NCI-H2227 (cell line): Measurements from ENCODE around the gene MNAT1.
"Not testable (repeated sequence)": the region's sequence is repeated elsewhere in the genome, so short reads cannot be mapped to it uniquely, and the experiment has no call there.

Source experiments
- DNase-seq: peaks from one replicate; lab custom pipeline; 2025; ENCODE audit not compliant: unreplicated experiment; lab: John Stamatoyannopoulos, UW

Gene MNAT1

GRCh38 chr14:60800409-60800808, 65.8 kb downstream of the MNAT1 start:
- DNase-seq: no peak

GRCh38 chr14:60803871-60804270, 69.3 kb downstream of the MNAT1 start:
- DNase-seq: no peak

- DNase-seq: no peak
Measured at GRCh38 chr14:60805841-60806430, 71.4 kb downstream of the MNAT1 start.

GRCh38 chr14:60807247-60807646, 72.7 kb downstream of the MNAT1 start:
- no peak for DNase-seq

GRCh38 chr14:60807971-60808370, 73.4 kb downstream of the MNAT1 start:
- no peak for DNase-seq

- no peak for DNase-seq
Measured at GRCh38 chr14:60812987-60813386, 78.4 kb downstream of the MNAT1 start.

- DNase-seq: no peak
Measured at GRCh38 chr14:60815371-60815770, 80.8 kb downstream of the MNAT1 start.

GRCh38 chr14:60817113-60817512, 82.6 kb downstream of the MNAT1 start:
- no peak for DNase-seq

GRCh38 chr14:60819575-60819974, 85.0 kb downstream of the MNAT1 start:
- DNase-seq: no peak

- DNase-seq: no peak
Measured at GRCh38 chr14:60838601-60839000, 104.0 kb downstream of the MNAT1 start.

GRCh38 chr14:60839057-60839456, 104.5 kb downstream of the MNAT1 start:
- DNase-seq: no peak

- DNase-seq: no peak
Measured at GRCh38 chr14:60839657-60840056, 105.1 kb downstream of the MNAT1 start.

GRCh38 chr14:60840313-60840712, 105.8 kb downstream of the MNAT1 start:
- no peak for DNase-seq

GRCh38 chr14:60845523-60845922, 111.0 kb downstream of the MNAT1 start:
- DNase-seq: no peak

GRCh38 chr14:60848066-60848465, 113.5 kb downstream of the MNAT1 start:
- DNase-seq: no peak

GRCh38 chr14:60851692-60852091, 117.1 kb downstream of the MNAT1 start:
- not testable (repeated sequence) for DNase-seq

GRCh38 chr14:60856111-60856510, 121.5 kb downstream of the MNAT1 start:
- DNase-seq: no peak

- no peak for DNase-seq
Measured at GRCh38 chr14:60859525-60859924, 125.0 kb downstream of the MNAT1 start.

- no peak for DNase-seq
Measured at GRCh38 chr14:60861545-60862140, 127.1 kb downstream of the MNAT1 start.

GRCh38 chr14:60862283-60862682, 127.7 kb downstream of the MNAT1 start:
- DNase-seq: no peak

- DNase-seq: no peak
Measured at GRCh38 chr14:60863249-60863648, 128.7 kb downstream of the MNAT1 start.

- no peak for DNase-seq
Measured at GRCh38 chr14:60865378-60866127, 131.0 kb downstream of the MNAT1 start.
